GM04504 (cell line): ENCODE results near the gene TTC39A.
"Not testable (repeated sequence)": the region's sequence is repeated elsewhere in the genome, so short reads cannot be mapped to it uniquely, and the experiment has no call there.

Experiments
- DNase-seq: peaks from one replicate; pipeline ENCODE4 v3.0.0-alpha.2; 2012; ENCODE audit warnings: low read depth

The TTC39A gene

DNA sequence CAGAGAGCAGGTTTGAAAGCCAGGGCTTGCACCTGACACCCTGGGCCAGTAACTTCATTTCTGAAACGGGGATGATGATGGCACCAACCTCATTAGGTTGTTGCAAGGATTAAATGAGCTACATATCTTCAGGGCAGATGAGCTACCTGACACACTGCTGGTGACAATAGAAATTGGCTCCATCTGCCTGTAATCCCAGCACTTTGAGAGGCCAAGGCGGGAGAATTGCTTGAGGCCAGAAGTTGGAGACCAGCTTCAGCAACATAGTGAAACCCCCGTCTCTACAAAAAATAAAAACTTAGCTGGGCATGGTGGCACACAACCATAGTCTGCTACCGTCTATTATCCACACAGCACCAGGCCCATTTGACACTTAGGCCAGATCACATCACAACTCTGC is 6.3 kb upstream of the TTC39A start:
- no peak for DNase-seq

DNA sequence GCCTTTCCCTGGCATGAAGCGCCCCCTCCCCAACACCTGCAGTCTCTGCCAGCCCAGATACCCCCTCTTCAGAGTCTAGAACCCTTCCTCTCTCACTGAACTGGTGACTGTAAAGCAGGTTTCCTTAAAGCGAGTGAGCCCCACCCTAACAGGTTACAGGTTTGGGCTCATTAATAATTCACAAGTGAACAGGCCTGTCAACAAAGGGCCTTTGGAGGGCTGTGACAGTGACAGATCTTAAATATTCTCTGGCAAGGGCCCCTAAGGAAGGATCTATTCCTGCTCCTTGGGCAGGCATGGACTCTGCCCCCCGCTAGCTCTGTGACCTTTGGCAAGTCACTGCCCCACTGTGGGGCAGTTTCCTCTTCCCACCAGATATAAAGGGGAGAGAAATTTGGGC is 5.6 kb upstream of the TTC39A start:
- DNase-seq: no peak

DNA sequence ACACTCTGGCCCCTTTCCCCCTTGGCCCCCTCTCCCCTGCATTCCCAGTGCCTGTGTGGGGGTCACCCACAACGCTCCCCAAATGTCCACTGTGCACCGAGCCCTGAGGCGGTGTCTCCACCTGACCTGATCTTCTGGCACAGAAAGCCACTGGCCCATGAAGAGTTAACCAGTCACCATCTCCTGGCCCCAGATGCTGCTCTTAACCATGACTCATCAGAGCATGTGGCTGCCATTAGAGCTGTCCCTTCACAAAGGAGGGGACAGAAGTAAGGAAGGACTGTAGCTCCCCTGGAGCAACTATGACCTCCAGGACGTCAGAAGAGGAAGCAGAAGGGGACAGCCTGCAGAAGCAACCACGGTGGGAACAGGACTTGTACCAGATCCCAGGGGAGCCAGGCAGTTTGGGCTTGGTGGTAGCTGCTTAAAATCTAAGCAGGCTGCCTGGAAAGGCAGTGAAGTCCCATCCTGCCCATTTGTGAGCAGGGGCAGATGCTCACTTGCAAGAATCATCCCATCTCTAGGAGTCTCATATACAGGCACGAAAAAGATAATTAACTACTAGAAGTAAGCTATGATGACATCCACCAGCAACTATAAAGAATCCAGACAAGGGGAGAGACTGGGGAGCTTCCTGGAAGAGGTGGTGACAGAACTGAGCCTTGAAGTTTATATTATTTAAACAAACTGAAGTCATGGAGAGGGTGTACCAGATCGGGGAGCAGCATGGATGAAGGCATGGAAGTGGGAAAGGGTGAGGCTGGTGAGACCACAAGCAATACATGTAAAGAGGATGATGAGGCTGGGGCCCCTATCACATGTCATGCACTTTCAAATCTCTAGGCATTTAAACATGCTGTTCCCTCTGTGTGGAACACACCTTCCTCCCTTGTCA is 1.1 kb upstream of the TTC39A start:
- peak; percentile 24 for DNase-seq

DNA sequence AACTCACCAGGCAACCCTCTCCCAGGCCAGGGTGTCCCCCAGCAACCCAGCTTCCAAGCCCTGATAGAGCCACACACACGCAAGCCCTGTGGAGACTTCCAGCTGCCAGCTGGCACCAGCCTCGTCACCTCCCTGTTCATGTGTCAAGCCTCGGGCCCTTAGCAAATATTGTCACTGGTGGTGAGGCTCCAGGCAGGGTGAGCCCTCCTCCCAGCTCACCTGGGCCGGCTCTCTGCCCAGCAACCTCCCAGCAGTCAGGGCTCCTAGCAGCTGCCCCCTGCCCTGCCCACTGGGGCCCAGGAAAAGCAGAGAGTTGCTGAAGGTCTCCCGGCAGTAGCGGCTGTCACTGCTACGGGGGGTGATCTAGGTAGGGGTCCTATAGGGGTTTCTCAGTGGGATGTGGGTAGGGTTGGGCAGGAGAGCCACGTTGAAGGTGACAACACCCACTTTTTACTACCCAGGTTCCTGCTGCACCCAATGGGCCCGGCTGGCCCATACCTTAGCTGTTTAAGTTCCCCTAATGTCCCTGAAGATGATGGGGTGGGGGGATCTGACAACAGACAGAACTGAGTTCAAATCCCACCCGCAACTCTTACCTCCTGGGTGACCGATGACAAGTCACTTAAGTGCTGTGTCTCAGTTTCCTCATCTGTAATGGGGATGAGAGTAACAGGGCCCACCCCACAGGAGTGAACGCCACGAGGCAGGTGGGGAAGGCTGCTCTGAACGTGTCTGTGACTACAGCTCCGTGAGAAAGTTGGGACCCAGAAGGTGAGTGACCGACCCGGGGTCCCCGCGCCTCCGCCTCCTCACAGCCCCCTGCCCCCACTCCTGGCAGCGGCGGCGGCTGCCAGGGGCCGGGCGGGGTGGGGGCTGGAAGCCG is 678 bp downstream of the TTC39A start:
- no peak for DNase-seq

DNA sequence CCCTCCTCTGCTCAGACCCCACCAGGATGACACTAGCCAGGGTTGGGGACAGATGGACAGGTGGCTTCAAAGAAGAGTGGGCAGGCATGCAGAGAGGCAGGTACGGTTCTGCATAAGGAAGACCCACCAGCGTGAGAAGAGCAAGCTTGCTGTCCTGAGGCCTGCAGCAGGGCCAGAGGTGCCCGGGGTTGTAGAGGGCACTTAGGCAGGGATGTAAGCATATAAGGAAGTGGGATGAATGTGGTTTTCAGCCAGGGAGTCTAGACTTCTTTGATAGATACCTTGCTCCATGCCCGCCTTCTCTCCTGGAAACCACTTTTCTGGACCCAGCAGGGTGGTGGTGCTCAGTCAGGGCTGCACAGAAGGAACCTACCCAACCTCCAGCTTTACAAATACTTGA is 1.4 kb downstream of the TTC39A start:
- no peak for DNase-seq

DNA sequence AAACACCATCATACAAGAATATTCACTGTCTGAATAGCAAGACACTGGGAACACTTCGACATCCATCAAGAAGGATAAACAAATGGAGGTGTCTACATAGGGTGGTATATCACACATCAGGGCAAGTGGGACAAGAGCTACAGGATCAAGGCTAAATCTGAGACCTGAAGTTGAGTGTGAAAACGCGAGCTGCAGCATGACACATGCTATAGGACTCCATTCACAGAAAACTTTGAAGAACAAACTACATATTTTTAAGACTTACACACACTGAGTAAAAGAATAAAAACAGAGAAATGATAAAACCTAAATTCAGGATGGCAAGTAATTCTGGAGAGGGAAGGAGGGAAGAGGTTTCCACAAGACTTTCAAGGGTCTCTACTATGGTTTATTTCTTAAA is 2.1 kb downstream of the TTC39A start:
- DNase-seq: no peak

DNA sequence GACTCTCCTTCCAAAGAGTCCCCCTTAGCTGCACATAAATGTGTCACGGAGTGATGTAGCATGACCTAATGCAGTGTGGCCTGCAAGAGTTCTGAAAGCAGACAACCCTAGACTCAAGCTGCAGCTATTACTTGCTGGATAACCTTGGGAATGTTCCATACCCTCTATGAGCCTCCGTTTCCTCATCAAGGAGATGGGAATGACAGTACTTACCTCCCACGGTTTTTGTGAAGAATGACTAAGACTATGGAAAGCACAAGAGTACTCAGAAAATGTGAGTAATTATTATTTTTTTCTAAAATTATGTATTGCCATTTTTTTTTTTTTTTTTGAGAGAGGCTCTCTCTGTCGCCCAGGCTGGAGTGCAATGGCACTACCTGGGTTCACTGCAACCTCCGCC is 3.0 kb downstream of the TTC39A start:
- no peak for DNase-seq

DNA sequence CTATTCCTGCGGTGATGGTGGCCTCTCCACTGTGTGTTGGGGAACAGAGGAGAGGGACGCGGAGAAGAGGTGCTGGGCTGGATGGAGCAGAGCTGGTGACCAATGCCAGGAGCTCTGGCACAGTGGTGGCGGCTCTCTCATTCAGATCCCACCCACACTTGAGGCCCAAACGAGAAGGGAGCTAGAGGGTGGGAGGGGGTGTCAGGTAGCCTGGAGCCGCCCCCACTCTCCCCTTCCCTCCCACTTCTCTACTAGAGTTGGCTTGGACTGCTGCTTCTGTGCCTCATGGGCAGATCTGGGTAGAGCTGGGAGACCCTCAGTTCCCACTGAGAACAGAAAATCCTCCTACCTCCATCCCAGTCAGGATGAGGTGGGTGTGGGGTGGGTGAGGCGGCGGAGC is 3.5 kb downstream of the TTC39A start:
- no peak for DNase-seq

DNA sequence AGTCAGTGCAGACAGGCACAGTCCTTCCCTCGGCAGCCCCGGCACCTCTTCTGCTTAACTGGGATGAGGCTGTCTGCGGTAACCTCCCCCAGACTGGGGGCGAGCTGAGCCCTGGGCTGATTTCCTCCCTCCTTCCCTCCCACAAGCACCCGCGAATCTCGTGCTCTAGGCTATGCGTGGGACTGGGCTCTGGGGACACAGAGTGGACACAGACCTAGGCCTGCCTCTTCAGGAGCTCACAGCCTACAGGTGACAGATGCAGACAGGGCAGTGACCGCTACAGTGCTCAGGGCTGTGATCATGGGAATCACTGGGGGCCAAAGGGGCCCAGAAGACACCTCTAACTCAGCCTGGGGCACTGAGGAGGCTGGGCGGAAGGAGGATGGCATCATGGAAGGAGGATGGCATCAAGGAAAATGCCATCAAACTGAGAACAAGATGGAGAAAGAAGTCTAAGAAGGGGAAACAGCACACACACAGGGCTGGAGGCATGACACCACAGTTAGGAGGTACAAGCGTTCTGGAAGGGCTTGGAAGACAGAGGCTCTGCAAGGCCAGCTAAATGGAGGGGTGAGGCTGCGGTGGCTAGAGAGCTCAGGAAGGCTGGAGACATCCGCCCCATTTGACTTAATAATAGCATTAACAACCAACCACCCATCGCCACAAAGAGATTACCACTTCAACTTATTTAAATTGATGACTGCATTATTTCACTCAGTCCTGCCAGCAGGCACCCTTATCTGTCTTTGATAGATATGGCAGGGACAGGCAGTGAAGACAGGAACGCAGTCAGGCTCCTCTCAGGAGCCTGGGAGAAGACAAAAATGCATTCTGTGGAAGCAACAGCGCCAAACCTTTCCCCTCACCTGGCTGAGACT is 4.2 kb downstream of the TTC39A start:
- no peak for DNase-seq

DNA sequence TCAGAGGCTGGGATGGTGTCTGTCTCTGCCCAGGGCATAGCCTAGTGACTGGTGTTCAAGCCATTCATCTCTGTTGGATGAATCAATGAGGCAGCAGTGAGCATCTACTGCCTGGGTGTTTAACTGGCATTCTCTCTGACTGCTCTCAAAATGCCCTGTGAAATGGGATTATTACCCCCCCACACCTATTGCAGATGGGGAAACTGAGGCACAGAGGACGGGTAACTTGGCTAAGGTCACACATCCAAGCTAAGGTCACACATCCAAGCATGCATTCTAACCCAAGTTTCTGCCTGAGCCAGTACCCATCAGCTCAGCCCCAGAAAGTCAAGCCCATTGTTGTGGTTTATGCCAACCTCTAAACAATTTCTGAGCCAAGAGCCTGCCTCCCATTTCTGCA is 5.0 kb downstream of the TTC39A start:
- DNase-seq: no peak

DNA sequence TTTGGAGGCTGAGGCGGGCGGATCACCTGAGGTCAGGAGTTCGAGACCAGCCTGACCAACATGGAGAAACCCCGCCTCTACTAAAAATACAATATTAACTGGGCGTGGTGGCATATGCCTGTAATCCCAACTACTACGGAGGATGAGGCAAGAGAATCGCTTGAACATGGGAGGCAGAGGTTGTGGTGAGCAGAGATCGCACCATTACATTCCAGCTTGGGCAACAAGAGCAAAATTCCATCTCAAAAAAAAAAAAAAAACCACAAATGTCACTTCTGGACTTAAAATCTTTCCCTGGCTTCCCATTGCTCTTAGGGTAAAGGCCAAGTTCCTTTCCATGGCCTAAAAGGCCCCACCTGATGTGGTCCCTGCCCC is 5.4 kb downstream of the TTC39A start:
- DNase-seq: not testable (repeated sequence)

DNA sequence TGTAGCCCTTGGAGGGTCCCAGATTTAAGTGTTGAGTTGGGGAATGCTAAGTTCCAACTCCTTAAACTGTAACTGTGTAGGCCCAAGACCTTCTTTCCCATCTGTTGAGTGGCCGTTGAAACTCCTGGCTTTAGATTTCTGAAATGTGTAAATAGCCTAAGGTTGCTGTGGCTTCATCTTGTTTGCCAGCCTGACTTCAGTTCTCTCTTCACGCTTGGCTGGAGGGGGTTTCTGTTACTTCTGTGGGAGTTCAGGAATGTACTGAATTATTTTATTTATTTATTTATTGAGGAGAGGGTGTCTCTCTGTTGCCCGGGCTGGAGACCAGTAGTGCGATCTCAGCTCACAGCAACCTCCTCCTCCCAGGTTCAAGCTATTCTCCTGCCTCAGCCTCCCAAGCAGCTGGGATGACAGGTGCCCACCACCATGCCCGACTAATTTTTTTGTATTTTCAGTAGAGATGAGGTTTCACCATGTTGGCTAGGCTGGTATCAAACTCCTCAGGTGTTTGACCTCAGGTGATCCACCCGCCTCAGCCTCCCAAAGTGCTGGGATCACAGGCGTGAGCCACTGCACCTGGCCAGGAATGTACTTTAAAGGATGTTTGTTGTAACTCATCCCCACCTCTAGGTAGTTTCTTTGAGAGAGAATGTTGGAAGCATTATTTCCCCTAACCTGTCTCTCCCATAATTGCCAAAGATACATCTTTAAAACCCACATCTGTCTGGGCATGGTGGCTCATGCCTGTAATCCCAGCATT is 5.9 kb downstream of the TTC39A start:
- no peak for DNase-seq

DNA sequence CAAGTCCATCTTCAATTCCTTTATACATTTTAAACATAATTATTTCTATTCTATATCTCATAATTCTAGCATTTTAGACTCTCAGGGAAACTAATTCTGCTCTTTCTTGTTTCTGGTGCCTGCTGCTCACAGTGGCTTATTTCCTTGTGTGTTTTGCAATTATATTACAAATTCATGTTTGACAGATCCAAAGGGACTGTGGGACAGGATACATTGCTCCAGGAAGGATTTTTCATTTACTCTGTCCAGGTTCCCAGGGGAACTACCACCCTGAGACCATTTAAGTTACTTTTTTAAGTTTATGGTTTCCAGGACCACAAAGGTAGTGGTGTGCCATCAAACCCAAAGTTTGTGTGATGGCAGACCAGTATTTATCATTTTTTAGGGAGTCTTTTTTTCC is 6.6 kb downstream of the TTC39A start:
- no peak for DNase-seq

DNA sequence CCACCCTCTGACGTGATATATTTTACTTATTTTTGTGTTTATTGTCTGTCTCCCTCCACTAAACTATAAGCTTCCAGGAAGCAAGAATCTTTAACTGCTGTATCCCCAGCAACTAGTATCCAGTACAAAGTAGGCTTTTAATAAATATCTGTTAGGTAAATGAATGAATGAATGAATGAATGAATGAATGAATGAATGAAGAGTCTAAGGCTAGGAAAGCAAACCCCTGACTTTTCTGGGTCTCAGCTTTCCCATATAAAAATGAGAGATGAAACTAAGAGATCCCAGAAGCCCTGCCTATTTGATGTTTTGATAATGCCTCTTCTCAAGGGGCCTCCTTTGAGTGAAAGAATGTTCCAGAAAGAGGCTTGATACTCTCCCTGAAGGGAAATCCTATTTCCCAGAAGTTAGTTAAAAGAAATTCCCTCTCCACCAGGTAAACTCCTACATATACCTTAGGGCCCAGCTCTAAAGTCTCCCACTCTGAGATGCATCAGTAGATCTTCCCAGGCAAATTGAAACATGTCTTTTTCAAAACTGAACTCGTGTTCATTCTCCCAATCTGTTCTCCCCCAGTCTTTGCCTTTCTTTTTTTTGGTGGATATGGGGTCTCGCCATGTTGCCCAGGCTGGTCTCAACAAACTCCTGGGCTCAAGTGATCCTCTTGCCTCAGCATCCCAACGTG is 7.8 kb downstream of the TTC39A start:
- no peak for DNase-seq

DNA sequence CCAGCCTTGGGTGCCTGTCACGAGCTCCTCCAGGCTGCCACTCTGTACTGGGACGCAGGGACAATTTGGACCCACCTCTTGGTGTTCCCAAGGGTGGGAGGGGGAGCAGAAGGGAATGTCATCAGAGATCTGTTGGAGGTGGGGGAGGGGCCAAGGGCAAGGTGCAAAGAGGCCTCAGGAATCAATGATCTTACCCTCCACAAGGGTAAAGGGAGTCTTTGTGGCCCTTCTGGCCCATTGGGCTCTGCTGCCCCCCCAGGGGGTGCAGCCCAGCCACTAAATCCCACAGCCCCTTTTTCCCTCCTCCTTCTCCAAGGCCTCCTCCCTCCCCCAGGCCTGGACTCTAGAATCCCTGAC is 8.5 kb downstream of the TTC39A start:
- DNase-seq: no peak

DNA sequence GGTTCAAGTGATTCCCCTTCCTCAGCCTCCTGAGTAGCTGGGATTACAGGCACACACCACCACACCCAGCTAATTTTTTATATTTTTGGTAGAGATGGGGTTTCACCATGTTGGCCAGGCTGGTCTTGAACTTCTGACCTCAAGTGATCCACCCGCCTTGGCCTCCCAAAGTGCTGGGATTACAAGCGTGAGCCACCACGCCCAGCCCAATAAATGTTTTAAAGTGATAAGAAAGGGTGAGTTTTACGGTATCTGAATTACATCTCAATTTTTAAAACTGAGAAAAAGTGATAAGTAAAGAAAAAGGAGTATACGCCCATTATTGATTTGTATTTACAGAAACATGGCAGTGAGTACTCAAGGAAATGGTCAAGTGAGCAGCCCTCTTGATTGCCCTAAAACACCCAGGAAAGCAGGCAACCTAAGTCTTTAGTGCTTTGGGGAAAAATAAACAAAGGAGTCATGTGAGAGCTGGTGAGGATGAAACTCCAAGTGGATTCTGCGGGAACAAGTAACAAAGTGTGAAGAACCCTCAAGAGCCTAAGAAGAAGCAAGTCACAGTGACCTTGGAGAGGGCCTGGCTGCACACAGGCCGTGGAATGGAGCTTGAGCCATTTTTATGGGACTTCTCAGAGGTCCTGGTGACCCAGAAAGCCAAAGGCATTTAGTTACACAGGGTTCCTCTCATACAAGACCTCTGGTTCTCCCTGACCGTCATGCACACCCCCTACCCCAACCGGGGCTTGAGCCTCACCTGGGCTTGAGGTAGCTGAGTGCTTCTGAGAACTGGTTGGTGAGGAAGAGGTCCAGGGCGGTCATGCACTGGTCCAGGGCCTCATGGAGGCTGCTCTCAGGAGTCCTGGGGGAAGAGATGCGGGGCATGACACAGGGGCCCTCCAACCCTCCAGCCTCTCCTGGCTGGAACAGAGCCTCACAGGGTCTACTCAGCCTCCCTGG is 9.1 kb downstream of the TTC39A start:
- no peak for DNase-seq

DNA sequence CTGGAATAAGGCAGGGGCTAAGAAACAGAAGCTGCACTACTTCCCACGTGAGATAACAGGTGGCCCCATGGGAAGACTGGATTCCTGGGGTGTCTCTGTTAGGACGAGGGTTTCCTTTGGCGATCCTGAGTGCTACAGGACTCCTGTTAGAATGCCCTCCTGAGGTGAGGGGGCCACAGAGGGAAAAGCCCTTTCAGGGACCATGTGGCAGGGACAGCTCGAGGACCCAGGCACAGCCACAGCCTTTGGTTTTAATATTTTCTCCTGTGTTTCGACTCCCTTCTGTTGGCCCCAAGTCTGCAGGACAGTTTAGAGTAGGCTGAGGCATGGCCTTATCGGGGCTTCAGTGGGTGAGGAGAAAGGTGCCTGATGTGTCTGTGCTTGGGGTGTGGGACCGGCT is 12.6 kb downstream of the TTC39A start:
- no peak for DNase-seq

DNA sequence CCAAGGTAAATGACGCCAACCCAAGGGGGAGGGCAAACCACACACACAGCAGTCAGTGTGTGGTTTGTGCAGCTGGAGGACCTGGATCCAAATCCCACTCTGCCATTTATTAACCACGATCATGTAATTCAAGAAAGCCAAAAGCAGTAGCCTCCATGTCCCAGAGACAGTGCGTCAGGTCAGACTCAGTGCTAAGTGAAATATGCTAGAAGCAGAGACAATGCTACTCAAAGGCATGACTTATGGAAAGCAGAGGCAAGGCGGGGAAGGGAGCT is 13.6 kb downstream of the TTC39A start:
- DNase-seq: no peak

DNA sequence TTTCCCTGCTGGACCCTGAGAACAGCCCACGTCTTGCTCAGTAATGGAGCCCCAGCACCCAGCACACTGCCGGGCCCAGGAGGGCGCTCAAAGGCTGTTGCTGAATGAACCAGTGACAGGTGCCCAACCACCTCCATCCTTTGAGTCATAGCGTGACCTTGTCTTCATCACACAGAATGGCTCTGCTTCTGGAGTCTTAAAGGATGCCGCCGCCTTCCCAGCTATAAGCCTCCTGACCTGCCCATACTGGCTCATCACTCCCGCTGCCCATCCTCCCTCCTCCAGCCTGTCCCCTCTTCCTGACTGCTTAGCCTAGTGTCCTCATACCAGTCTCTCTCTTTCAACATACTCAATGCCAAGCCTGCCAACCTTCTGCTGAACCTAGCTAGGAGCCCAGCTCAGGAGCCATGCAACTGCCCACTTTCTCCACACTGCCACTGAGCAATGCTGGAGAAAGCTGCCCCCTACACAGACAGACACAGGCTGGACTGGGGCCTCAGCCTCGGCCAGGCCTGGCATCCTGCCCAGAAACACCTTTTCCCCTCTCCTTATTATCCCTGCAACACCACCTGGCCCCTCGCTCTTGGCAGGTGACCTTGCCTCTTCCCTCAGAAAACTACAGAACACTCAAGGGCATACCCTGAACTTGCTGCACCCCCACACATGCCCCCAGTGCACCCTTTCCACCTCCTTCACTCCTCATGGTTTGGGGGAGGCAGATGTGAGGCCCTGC is 14.1 kb downstream of the TTC39A start:
- DNase-seq: no peak
